H1 (cell line): ENCODE results near the gene ETNK1. TPM values are rescaled to one million over a fixed set of nuclear protein-coding genes. Genes with fewer than 3 reads are reported as not detected.

Experiments used
- BACH1 ChIP-seq: IDR thresholded peaks from 2 replicates; pipeline ENCODE4 v1.6.1; 2012; ENCODE audit warnings: low read length, improper control_type of control experiment
- CHD7 ChIP-seq: fragments of 300-600 bp; sonication (generic); IDR thresholded peaks from 2 replicates; pipeline ENCODE4 v1.7.1; 2012; ENCODE audit warnings: low read length, moderate library complexity, mild to moderate bottlenecking, inconsistent platforms; ENCODE audit not compliant: insufficient replicate concordance
- HDAC2 ChIP-seq, 2 experiments: fragments of 300-600 bp in 1 of 2; sonication (generic) in 1 of 2; IDR thresholded peaks; 2 replicates each; pipeline ENCODE4 v1.6.1; 2011 to 2012; ENCODE audit warnings: low read depth in 2 of 2, low read length in 2 of 2, mild to moderate bottlenecking in 2 of 2, moderate library complexity in 2 of 2, borderline replicate concordance in 1 of 2, inconsistent platforms in 1 of 2
- JUND ChIP-seq: IDR thresholded peaks from 2 replicates; pipeline ENCODE4 v1.6.1; 2011; ENCODE audit warnings: mild to moderate bottlenecking, improper control_type of control experiment, low read length
- MAFK ChIP-seq: IDR thresholded peaks from 2 replicates; pipeline ENCODE4 v1.6.1; 2012; ENCODE audit warnings: low read depth, mild to moderate bottlenecking, improper control_type of control experiment, low read length
- POLR2AphosphoS5 ChIP-seq: IDR thresholded peaks from 2 replicates; pipeline ENCODE4 v1.6.1; 2011; ENCODE audit warnings: low read depth, low read length
- RFX5 ChIP-seq: IDR thresholded peaks from 2 replicates; pipeline ENCODE4 v1.6.1; 2011; ENCODE audit warnings: low read depth, low read length, improper control_type of control experiment, borderline replicate concordance
- SIN3A ChIP-seq, 2 experiments: IDR thresholded peaks in 1 of 2; conservative IDR thresholded peaks in 1 of 2; 2 replicates each; pipeline ENCODE4 v1.6.1; 2011 to 2012; ENCODE audit warnings: low read length in 2 of 2, improper control_type of control experiment in 1 of 2, low read depth in 1 of 2, mild to moderate bottlenecking in 1 of 2
- SIRT6 ChIP-seq: IDR thresholded peaks from one replicate; pipeline ENCODE4 v1.7.1; 2012; ENCODE audit warnings: low read length, inconsistent platforms
- SUZ12 ChIP-seq: fragments of 200-600 bp; sonication (generic); IDR thresholded peaks from 2 replicates; pipeline ENCODE4 v1.6.1; 2012; ENCODE audit warnings: mild to moderate bottlenecking, inconsistent platforms, low read length, moderate library complexity, mixed read lengths
- TBP ChIP-seq: IDR thresholded peaks from 2 replicates; pipeline ENCODE4 v1.6.1; 2011; ENCODE audit warnings: low read depth, low read length, improper control_type of control experiment
- polyA plus RNA-seq, 7 experiments: library from polyadenylated mRNA; depleted of rRNA in 3 of 7; stranded (reverse) in 5 of 7; unstranded in 2 of 7; fragments of >200 nt in 5 of 7; fragments of 200-250 nt in 2 of 7; gene quantifications; 1 replicate in 5 of 7; 2 replicates in 1 of 7; 4 replicates in 1 of 7; pipeline versions ENCODE4 v1.2.1 to v1.2.3, GENCODE V29; 2011 to 2013; ENCODE audit warnings: missing spikeins in 2 of 7, mixed read lengths in 2 of 7
- total RNA-seq: library from RNA; stranded (reverse); fragmentation: NEBNext Ultra II Directional; extraction: Animal tissue kit (Norgen Biotek cat#: 25700); gene quantifications from 2 replicates; pipeline ENCODE4 v1.2.1, GENCODE V29; 2021

The ETNK1 gene
- total and polyA plus RNA-seq, 2 of the 8 experiments (the other 6 are each of a cell fraction or from before 2014, with no cell fraction given) = 11.6 to 82.7 TPM

GRCh38 chr12:22625762-22626294 is 857 bp downstream of the ETNK1 start (continued):
- TF ChIP-seq CHD7 (no peak), RFX5 (no peak), SUZ12 (no peak), TBP (no peak), HDAC2 (IDR thresholded peaks at IDR 0.05; ENCODE audit: borderline replicate concordance in 1 of 2, low read depth in 2 of 2, low read length in 2 of 2) (0 out of 4 replicates have a peak, but pooled peaks of 1 of the 2 experiments have one; percentile 11), BACH1 (no peak), MAFK (no peak), POLR2AphosphoS5 (peak; percentile 75; the same call in 1 of the 2 replicates), SIRT6 (no peak), JUND (no peak), SIN3A (conservative IDR thresholded peaks at IDR 0.05 in 1 of 2, IDR thresholded peaks at IDR 0.05 in 1 of 2; ENCODE audit: low read depth in 1 of 2, low read length in 2 of 2) (0 out of 4 replicates have a peak, but pooled peaks of 1 of the 2 experiments have one; percentile 36)
